Aorta (tissue), 5 donors: ENCODE measurements around the gene SLC26A1. TPM values are rescaled to one million over a fixed set of nuclear protein-coding genes. Genes with fewer than 3 reads are reported as not detected.

Source experiments
- ATAC-seq: fragments of 200-7000 bp; cut with Tn5 transposase; one replicate; pipeline ENCODE4 v1.9.1; 2022; ENCODE audit warnings: moderate library complexity; ENCODE audit not compliant: low FRiP score
- DNase-seq, 2 donors: peaks; one replicate each; pipeline ENCODE4 v3.0.0-alpha.2; 2020
- H3K27ac ChIP-seq, 2 donors: one replicate each; pipeline ENCODE4 v1.5.1; 2013; ENCODE audit warnings: low read length in 2 of 2, mild to moderate bottlenecking in 2 of 2, moderate library complexity in 2 of 2, control low read depth in 1 of 2, inconsistent platforms in 1 of 2, low read depth in 1 of 2
- H3K27me3 ChIP-seq, 2 donors: one replicate each; pipeline ENCODE4 v1.6.1; 2013; ENCODE audit warnings: control low read depth in 1 of 2, low read length in 1 of 2, mild to moderate bottlenecking in 1 of 2, moderate library complexity in 1 of 2; ENCODE audit not compliant: insufficient read depth in 2 of 2, control insufficient read depth in 1 of 2
- H3K36me3 ChIP-seq, 2 donors: one replicate each; pipeline ENCODE4 v1.6.1; 2013; ENCODE audit warnings: control low read depth in 1 of 2, low read length in 1 of 2, mild to moderate bottlenecking in 1 of 2; ENCODE audit not compliant: insufficient read depth in 2 of 2, control insufficient read depth in 1 of 2
- H3K4me1 ChIP-seq, 2 donors: one replicate each; pipeline ENCODE4 v1.6.1; 2013; ENCODE audit warnings: low read length in 2 of 2, control low read depth in 1 of 2, mild to moderate bottlenecking in 1 of 2, moderate library complexity in 1 of 2; ENCODE audit not compliant: insufficient read depth in 2 of 2, control insufficient read depth in 1 of 2
- H3K4me3 ChIP-seq, 2 donors: one replicate each; pipeline ENCODE4 v1.5.1; 2013; ENCODE audit warnings: low read length in 2 of 2, control low read depth in 1 of 2, mild to moderate bottlenecking in 1 of 2
- H3K9me3 ChIP-seq: one replicate; pipeline ENCODE4 v1.6.1; 2013; ENCODE audit warnings: mild to moderate bottlenecking, low read length; ENCODE audit not compliant: control insufficient read depth
- WGBS, 2 donors: extraction: QIAGEN DNeasy Blood & Tissue Kit; methylation state at CpG; one replicate each; pipeline ENCODE4 v1.1.7; 2013; 5-methylcytosine and 5-hydroxymethylcytosine counted together
- intact Hi-C, 2 donors: fragments of 100-400 bp; cut with DNase I; formaldehyde crosslinking; loops; one replicate each; pipeline versions ENCODE4 v1.14.2 to v1.15.0; 2022
- polyA plus RNA-seq, 2 donors: library from polyadenylated mRNA; stranded (reverse); fragments of 200-250 nt; gene quantifications; one replicate each; pipeline ENCODE4 v1.2.3, GENCODE V29; 2013
- total RNA-seq, 2 donors: library from RNA; stranded (reverse); fragmentation: NEBNext Ultra II Directional; extraction: Animal tissue kit (Norgen Biotek cat#: 25700); gene quantifications; one replicate each; pipeline ENCODE4 v1.2.1, GENCODE V29; 2021
- donor health status: healthy with polysubstance abuse.
- donor health status: Bipolar disorder and iron deficiency.
- donor health status: DM: no; HTN: no; CAD: no.
- donor health status: DM: no; HTN: no; CAD: no.
- donor health status: DM: yes; HTN: yes; CAD: no.

Gene SLC26A1
- total and polyA plus RNA-seq, 4 donors = 0.38 to 0.87 (median 0.45) TPM; not detected in 1

DNA sequence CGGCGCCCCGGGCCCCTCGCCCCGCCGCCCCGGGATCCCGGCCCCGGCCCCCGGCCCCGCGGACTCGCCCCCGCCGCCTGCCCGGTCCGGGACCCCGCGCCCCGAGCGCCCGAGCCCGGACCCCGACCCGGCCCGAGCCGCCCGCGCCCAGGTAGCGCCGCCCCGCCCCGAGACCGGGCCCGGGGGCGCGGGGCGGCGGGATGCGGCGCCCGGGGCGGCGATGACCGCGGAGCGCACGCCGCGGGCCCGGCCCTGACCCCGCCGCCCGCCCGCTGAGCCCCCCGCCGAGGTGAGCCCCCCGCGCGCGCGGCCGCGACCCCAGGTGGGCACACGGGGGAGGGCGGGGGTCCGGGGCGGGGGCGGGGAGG lies 18.4 kb upstream of the SLC26A1 start:
- Histone ChIP-seq H3K4me3 (peak overlapping the region; percentile 56 to 88), H3K4me1 (no peaks in the 10 kb centered on the region), H3K27ac (no peak overlapping the region), H3K9me3 (no peaks in the 10 kb centered on the region), H3K36me3 (no peaks in the 10 kb centered on the region), H3K27me3 (no peaks in the 10 kb centered on the region)
- WGBS, 2 donors = 0 to 1% methylated on average over 2 to 69 of the region's 69 CpGs
- DNase-seq = no peak
- intact Hi-C loops = loop anchor here in 1 of 2 donors (2.0 kb wide), 2 partner anchors 21 to 335 kb away; partner anchors contain the start of gene UVSSA
- no peak for ATAC-seq

DNA sequence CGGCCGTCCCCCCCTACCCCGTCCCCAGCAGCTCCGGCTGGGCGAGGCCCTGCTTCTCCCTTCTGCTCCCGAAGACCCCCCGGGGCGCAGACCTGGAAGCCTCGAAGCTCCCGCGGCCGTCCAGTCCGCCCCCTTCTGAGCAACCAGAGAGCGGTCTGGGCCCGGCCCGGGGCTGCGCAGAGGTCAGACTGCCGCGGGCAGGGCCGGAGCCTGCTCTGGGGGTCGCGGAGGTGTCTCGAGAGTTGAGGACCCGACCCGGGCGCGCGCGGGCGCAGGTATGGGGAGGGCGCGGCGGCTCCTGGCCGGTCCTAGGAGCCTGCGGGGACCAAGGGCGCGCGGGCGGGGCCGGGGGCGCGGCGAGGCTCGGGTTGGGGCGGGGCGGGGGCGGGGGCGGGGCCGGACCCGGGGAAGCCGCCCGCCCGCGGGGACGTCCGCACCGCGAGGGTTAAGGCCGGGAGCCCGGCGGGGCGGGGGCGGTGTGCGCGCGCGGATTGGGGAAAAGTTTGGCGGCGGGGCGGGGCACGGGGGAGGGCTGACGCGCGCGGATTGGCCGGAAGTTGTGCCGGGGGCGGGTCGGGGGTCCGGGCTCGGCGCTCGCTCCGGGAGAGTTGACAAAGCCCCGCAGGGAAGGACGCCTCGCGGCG lies 17.9 kb upstream of the SLC26A1 start, which contains the start of gene FGFRL1:
TSS of gene FGFRL1 (plus strand) at position 605 of the 644 bp plus-strand sequence. CDS start 860 bp downstream, outside the sequence.
- no peaks in the 10 kb centered on the region for H3K27me3 ChIP-seq
- H3K4me1 ChIP-seq = no peaks in the 10 kb centered on the region
- DNase-seq (peak; percentile 96 to 99), ATAC-seq (peak; percentile 75)
- H3K36me3 ChIP-seq = no peaks in the 10 kb centered on the region
- WGBS, 2 donors = 1 to 2% methylated on average over 43 to 89 of the region's 89 CpGs
- intact Hi-C loops = loop anchor here in 1 of 2 donors (2.0 kb wide), 1 partner anchor 336 kb away; the partner anchor contains the start of gene UVSSA
- H3K9me3 ChIP-seq = no peaks in the 10 kb centered on the region
- H3K27ac ChIP-seq = peak within 1 kb of the TSS in 1 of 2 donors; percentile 6
- H3K4me3 ChIP-seq = peak within 1 kb of the TSS; percentile 56 to 88

DNA sequence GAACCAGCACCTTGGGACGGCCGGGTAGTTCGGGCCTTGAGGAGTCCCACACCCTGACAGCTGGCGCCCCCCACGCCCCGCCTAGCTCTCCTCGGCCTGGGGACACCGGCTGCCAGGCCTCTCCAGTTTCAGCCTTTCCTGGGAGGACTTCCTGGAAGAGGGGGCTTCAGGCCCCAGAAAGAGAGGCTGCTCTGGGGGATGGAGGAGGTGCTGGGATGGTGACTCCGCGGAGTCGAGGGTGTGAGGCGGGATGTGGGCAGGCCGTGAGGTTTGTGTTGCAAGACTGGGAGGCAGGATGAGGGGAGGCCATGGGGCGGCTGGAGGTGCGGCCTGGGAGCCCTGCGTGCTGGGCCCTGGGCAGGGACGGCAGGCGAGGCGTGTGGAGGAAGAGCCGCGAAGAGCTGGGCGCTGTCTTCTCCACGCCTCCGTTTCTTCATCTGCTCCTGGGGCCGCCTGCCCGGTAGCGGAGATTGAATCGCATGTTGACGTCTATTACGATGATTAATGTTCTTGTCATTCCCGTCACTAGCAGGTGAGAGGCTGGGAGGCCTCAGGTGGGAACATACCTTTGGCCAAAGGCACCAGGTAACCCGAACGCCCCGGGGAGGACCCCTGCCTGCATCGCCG lies 17.3 kb upstream of the SLC26A1 start:
- H3K27me3 ChIP-seq = no peaks in the 10 kb centered on the region
- H3K4me3 ChIP-seq = peak overlapping the region; percentile 49 to 56
- no peaks in the 10 kb centered on the region for H3K9me3 ChIP-seq
- DNase-seq = peak; percentile 87 to 92
- intact Hi-C loops = loop anchor here in 1 of 2 donors (2.0 kb wide), 1 partner anchor 336 kb away; the partner anchor contains the start of gene UVSSA
- peak; percentile 58 for ATAC-seq
- WGBS, 2 donors = 1 to 2% methylated on average over 34 to 36 of the region's 36 CpGs
- H3K4me1 ChIP-seq = no peaks in the 10 kb centered on the region
- H3K27ac ChIP-seq = peak overlapping the region in 1 of 2 donors; percentile 6
- H3K36me3 ChIP-seq = no peaks in the 10 kb centered on the region

DNA sequence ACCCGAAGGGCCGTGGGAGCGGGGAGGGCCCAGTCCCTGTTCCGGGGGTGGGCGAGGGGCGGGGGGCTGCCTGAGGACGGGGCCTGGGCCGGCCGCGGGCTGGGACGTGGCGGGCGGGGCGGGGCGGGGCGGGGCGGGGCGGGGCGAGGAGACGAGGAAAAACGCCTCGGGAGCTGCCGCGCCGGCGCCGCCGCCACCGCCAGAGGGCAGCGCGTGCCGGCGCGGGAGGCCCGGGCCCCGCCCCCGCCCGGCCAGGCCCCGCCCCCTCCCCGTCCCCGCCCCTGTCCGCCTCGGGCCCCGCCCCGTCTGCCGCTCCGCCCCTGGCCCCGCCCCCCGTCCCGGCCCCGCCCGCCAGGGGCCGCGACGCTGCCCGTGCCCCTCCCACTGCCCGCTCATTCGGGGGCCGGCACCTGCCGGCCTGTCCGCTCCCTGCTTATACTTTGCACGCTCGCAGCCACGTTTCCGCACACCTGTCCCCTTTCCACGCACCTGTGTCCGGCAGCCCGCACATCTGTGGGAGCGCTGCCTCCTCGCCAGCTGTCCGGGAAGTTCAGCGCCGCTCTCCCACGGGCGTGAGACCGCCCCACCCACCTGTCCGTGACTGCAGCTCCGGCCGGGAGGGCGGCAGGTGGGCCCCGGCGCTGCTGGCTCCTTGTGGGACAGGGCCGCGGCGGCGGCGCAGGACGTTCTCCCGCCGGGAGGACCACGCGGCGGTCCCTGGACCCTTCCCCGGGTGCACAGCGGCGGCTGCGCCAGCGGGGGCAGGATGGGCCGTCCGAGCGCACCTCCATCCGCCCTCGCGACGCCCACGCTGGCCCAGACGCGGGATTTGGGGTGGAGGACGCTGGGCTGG lies 16.6 kb upstream of the SLC26A1 start:
- Histone ChIP-seq H3K27ac (peak overlapping the region in 1 of 2 donors; percentile 6), H3K4me1 (no peaks in the 10 kb centered on the region), H3K27me3 (no peaks in the 10 kb centered on the region), H3K36me3 (no peaks in the 10 kb centered on the region), H3K9me3 (no peaks in the 10 kb centered on the region), H3K4me3 (peak overlapping the region; percentile 44 to 90)
- DNase-seq (peak; percentile 78 to 92), ATAC-seq (peak; percentile 85)
- 1% methylated on average over 29 to 109 of the region's 109 CpGs for whole genome bisulfite sequencing, 2 donors
- intact Hi-C loops = loop anchor here (2.0 to 5.0 kb wide), 3 partner anchors 63 to 337 kb away; partner anchors contain the start of gene UVSSA (in 1 of the 2)

DNA sequence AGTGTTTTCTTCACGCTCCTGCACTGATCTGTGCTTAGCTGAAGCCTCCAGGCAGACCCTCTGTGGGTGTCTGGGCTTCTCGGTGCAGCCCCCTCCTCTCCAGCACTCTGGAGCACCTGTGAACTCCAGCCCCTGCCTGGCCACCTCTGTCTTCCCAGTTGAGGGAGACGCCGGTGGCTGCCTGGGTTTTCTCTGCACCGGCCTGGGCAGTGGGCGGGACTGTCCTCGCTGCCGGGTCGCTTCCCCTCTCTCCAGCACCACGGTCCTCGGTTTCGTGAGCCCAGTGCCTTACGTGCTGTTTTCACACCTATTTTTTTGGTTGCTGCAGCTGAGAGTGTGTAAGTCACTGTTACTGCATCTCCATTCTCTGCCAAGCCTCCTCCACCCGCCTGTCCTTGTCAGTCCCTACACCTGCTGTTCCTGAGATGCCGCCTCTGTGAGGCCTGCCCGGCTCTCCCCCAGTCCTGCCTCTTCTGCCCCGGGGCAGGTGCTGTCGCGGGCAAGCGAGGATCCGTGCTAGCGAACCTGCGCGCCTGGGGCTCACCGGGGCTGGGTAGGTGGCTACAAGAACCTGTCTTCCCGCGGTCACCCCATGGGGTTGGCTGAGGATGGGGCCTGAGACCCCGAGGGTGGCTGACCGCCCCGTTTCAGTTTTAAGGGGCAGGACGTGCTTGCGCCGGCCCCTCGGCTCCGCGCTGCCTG lies 15.8 kb upstream of the SLC26A1 start:
- DNase-seq = peak in 1 of 2 donors; percentile 74

DNA sequence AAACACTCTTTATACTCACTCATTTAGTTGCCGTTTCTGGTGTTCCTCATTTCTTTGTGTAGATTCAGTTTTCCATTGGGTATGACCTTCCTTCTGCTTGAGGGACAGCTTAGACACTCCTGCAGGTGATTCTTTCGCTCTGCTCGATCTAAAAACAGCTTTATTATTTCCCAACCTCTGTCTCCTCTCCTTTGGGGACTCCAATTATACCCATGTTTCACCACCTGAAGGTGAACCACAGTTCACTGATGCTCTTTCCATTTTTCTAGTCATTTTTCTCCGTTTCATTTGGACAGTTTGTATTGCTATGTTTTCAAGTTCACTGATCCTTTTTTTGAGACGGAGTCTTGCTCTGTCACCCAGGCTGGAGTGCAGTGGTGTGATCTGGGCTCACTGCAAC lies 13.7 kb upstream of the SLC26A1 start:
- WGBS, 2 donors = 85 to 91% methylated on average over 5 of the region's 5 CpGs
- Histone ChIP-seq H3K9me3 (no peaks in the 10 kb centered on the region), H3K27ac (no peak overlapping the region), H3K27me3 (no peaks in the 10 kb centered on the region), H3K36me3 (no peaks in the 10 kb centered on the region), H3K4me3 (no peak overlapping the region), H3K4me1 (no peaks in the 10 kb centered on the region)
- no peak for DNase-seq
- intact Hi-C loops = loop anchor here (5.0 kb wide), 2 partner anchors 65 to 75 kb away; no protein-coding TSS in a partner anchor
- ATAC-seq = no peak

More for the DNA sequence above, 15.8 kb upstream of the SLC26A1 start:
- Histone ChIP-seq H3K27me3 (no peaks in the 10 kb centered on the region), H3K4me3 (peak overlapping the region; percentile 44 to 90), H3K9me3 (no peaks in the 10 kb centered on the region), H3K27ac (no peak overlapping the region), H3K4me1 (no peaks in the 10 kb centered on the region), H3K36me3 (no peaks in the 10 kb centered on the region)
- 3% methylated on average over 27 to 36 of the region's 36 CpGs for WGBS, 2 donors
- ATAC-seq = no peak
- intact Hi-C loops = loop anchor here (5.0 kb wide), 2 partner anchors 63 to 73 kb away; no protein-coding TSS in a partner anchor

DNA sequence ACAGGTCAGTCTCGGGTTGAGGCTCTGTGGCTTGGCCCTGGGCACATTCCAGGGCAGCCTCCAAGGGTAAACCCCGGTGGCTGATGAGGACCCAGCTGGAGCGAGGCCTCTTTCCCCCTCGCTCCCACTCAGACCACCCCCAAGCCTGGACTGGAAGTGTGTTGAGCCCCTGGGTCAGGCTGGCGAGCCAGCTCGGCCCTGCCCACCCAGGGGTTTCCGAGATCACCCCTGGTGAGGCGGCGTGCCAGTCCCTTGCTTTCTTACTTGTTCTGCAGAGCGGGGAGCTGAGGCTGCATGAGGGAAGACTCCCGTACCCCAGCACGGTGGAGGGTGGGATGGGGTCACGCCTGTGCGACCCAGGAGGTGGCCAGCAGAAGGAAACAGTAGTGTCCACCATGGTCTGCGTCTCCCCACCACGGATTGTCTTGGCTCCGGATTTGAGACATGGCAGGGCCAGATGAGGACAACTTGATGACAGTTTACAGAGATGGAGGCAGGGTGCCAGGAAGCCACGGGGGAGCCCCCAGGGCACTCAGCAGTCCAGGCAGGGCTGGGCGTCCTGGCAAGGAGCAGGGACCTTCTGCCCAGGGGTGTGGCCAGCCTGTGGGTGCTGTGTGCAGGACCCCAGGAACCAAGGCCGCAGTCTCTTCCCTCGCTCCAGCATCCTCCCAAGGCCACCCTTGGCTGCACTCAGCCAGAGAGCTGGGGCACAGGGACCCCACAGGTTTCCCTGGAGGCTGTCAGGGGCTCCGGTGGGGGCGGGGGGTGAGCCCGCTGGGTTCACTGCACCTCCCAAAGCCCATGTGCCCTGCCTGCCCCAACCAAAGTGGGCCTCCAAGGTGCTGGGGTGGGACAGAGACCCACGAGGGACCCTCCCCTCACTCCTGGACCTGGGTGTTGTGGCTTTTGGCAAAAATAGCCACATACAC lies 11.6 kb upstream of the SLC26A1 start:
- intact Hi-C loops = loop anchor here (5.0 kb wide), 2 partner anchors 67 to 77 kb away; no protein-coding TSS in a partner anchor
- H3K36me3 ChIP-seq = no peaks in the 10 kb centered on the region
- H3K9me3 ChIP-seq = no peaks in the 10 kb centered on the region
- H3K4me1 ChIP-seq = no peaks in the 10 kb centered on the region
- H3K27me3 ChIP-seq = no peaks in the 10 kb centered on the region
- 72 to 74% methylated on average over 25 of the region's 25 CpGs for WGBS, 2 donors
- no peak for ATAC-seq
- H3K4me3 ChIP-seq = no peak overlapping the region
- no peak for DNase-seq
- no peak overlapping the region for H3K27ac ChIP-seq
